Right lobe of liver (tissue), 6 donors: ENCODE results near the gene SH2D2A. TPM values are rescaled to one million over a fixed set of nuclear protein-coding genes. Genes with fewer than 3 reads are reported as not detected.

ENCODE experiments used
- ATAC-seq, 4 donors: fragments of 200-7000 bp; cut with Tn5 transposase; one replicate each; pipeline ENCODE4 v1.9.1; 2020; ENCODE audit warnings: mild to moderate bottlenecking in 4 of 4, moderate library complexity in 4 of 4
- DNase-seq, 3 donors: peaks; one replicate each; pipeline ENCODE4 v3.0.0-alpha.2; 2020
- H3K27ac ChIP-seq, 3 donors: fragments of 200-600 bp; one replicate each; pipeline ENCODE4 v1.8.0; 2022
- H3K27me3 ChIP-seq, 2 donors: fragments of 200-600 bp; one replicate each; pipeline ENCODE4 v1.8.0; 2022
- H3K36me3 ChIP-seq, 4 donors: fragments of 200-600 bp; sonication (generic) in 1 of 4; one replicate each; pipeline versions ENCODE4 v1.5.1 to v1.8.0; 2017 to 2022; ENCODE audit warnings: control low read depth in 1 of 4
- H3K4me1 ChIP-seq, 4 donors: fragments of 200-600 bp; sonication (generic) in 1 of 4; one replicate each; pipeline versions ENCODE4 v1.5.1 to v1.8.0; 2017 to 2022; ENCODE audit warnings: control low read depth in 1 of 4
- H3K4me3 ChIP-seq, 3 donors: fragments of 200-600 bp; one replicate each; pipeline ENCODE4 v1.8.0; 2022
- H3K9me3 ChIP-seq, 4 donors: fragments of 200-600 bp; sonication (generic) in 1 of 4; one replicate each; pipeline versions ENCODE4 v1.5.1 to v1.8.0; 2017 to 2022; ENCODE audit warnings: control low read depth in 1 of 4
- POLR2A ChIP-seq: fragments of 450-650 bp; IDR thresholded peaks from one replicate; pipeline ENCODE4 v1.6.1; 2017; ENCODE audit warnings: antibody characterized with exemption, mild to moderate bottlenecking
- WGBS: methylation state at CpG from one replicate; pipeline ENCODE4 v1.1.6; 2018; ENCODE audit warnings: low coverage, low lambda C conversion rate; ENCODE audit not compliant: insufficient coverage; ENCODE audit errors: missing lambda C conversion rate; 5-methylcytosine and 5-hydroxymethylcytosine counted together
- intact Hi-C, 2 donors: fragments of 100-400 bp; cut with DNase I; formaldehyde crosslinking; loops; one replicate each; pipeline versions ENCODE4 v1.11.2 to v1.14.1; 2022
- total RNA-seq, 6 experiments: library from RNA; depleted of rRNA in 2 of 6; stranded (reverse); fragments of >200 nt in 2 of 6; fragmentation: NEBNext Ultra II Directional in 3 of 6; extraction: Animal tissue kit (Norgen Biotek cat#: 25700) in 3 of 6; gene quantifications; one replicate each; pipeline versions ENCODE4 v1.1.0 to v1.2.4, GENCODE V29; 2016 to 2023
- TF ChIP-seq, protein P1 (sequence below), 4 donors: fragments of 200-600 bp in 3 of 4; fragments of 450-650 bp in 1 of 4; IDR thresholded peaks; one replicate each; pipeline versions ENCODE4 v1.5.1 to v1.8.0; 2016 to 2022; ENCODE audit warnings: antibody characterized with exemption in 4 of 4, mild to moderate bottlenecking in 2 of 4
- donor health status: DM: no; HTN: yes; CAD: no.
- donor health status: DM: no; HTN: no; CAD: no.
- donor health status: DM: no; HTN: no; CAD: no.
- donor health status: DM: no; HTN: yes; CAD: no.
- donor health status: DM: no; HTN: yes; CAD: no.

Gene SH2D2A
- total RNA-seq, 6 experiments from 2014 or later = 0.32 to 1.3 (median 0.67) TPM

GRCh38 chr1:156795787-156796186, 20.9 kb downstream of the SH2D2A start:
- H3K4me3 ChIP-seq = no peak overlapping the region
- ATAC-seq (peak in 3 of 4 donors; percentile 38 to 83 (median 70)), DNase-seq (no peak)
- intact Hi-C loops = no loop called here
- TF ChIP-seq, protein P1, sequence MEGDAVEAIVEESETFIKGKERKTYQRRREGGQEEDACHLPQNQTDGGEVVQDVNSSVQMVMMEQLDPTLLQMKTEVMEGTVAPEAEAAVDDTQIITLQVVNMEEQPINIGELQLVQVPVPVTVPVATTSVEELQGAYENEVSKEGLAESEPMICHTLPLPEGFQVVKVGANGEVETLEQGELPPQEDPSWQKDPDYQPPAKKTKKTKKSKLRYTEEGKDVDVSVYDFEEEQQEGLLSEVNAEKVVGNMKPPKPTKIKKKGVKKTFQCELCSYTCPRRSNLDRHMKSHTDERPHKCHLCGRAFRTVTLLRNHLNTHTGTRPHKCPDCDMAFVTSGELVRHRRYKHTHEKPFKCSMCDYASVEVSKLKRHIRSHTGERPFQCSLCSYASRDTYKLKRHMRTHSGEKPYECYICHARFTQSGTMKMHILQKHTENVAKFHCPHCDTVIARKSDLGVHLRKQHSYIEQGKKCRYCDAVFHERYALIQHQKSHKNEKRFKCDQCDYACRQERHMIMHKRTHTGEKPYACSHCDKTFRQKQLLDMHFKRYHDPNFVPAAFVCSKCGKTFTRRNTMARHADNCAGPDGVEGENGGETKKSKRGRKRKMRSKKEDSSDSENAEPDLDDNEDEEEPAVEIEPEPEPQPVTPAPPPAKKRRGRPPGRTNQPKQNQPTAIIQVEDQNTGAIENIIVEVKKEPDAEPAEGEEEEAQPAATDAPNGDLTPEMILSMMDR (IDR thresholded peaks at IDR 0.05) = no peak
- no peak for TF ChIP-seq POLR2A
- peak overlapping the region in 1 of 3 donors; percentile 64 for H3K27ac ChIP-seq
- H3K9me3 ChIP-seq = no peaks in the 10 kb centered on the region
- H3K36me3 ChIP-seq = peaks cover 8 to 65% (median 37%) of the 10 kb centered on the region in 4 donors
- 23% methylated on average over 7 of the region's 7 CpGs for WGBS
- peaks cover 0 to 35% (median 0%) of the 10 kb centered on the region in 4 donors for H3K4me1 ChIP-seq
- H3K27me3 ChIP-seq = no peaks in the 10 kb centered on the region

DNA sequence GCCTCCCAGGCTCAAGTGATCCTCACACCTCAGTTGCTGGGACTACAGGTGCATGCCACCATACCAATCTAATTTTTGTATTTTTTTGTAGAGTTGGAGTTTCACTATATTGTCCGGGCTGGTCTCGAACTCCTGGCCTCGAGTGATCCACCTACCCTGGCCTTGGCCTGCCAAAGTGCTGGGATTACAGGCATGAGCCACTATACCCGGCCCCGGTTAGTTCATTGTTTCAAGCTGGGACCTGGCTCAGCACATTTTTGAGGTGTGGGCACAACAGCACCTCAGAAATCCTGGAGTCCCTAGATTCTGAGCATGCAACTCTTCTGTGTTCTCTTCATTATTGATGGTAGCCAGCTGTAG, 21.3 kb downstream of the SH2D2A start:
- no peak overlapping the region for H3K4me3 ChIP-seq
- intact Hi-C loops = no loop called here
- TF ChIP-seq POLR2A = no peak
- TF ChIP-seq, protein P1 (IDR thresholded peaks at IDR 0.05) = no peak
- no peak for ATAC-seq
- H3K27ac ChIP-seq = peak overlapping the region in 1 of 3 donors; percentile 64
- WGBS = 71% methylated on average over 1 of the region's 5 CpGs
- no peaks in the 10 kb centered on the region for H3K9me3 ChIP-seq
- DNase-seq = no peak
- no peaks in the 10 kb centered on the region for H3K27me3 ChIP-seq
- peaks cover 0 to 31% (median 0%) of the 10 kb centered on the region in 4 donors for H3K4me1 ChIP-seq
- H3K36me3 ChIP-seq = peaks cover 8 to 64% (median 33%) of the 10 kb centered on the region in 4 donors

GRCh38 chr1:156794506-156795373, 21.9 kb downstream of the SH2D2A start:
- TF ChIP-seq, protein P1 (IDR thresholded peaks at IDR 0.05) = no peak
- no peak for TF ChIP-seq POLR2A
- DNase-seq = no peak

DNA sequence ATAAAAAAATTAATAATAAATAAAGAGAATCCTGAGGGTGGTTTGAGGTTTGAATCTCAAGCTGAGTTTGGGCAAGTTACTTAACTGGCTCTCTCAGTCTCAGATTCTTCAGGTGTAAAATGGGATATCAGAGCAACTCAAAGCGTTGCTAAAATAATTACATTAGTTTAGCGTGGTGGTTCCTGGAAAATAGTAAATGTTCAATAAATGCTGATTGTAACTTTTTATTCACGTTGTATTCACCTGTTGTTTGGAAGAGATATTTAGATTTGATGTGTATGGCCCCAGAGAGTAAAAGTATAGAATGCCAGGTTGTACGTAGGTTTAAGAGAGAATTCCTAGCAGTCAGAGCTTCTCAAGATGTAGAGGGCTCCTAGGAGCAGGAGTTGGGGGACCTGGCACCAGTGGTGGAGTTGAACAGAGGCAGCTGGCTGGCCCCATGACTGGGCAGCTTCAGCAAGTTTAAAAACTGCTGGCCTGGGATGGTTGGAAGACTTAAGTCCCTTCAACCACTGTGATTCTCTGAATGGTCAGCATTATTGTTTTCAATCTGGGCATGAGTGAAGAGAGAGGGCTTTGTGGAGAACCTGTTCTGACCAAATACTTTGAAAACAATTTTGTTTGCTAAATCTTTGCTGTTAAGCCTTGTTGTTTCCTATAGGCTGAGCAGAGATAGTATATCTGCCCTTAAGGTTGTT, 26.9 kb downstream of the SH2D2A start:
- peaks cover 4 to 65% (median 21%) of the 10 kb centered on the region in 4 donors for H3K36me3 ChIP-seq
- 69% methylated on average over 4 of the region's 4 CpGs for WGBS

More at GRCh38 chr1:156794506-156795373, 21.9 kb downstream of the SH2D2A start:
- Histone ChIP-seq H3K4me1 (peaks cover 0 to 29% (median 0%) of the 10 kb centered on the region in 4 donors), H3K9me3 (no peaks in the 10 kb centered on the region), H3K27me3 (no peaks in the 10 kb centered on the region), H3K27ac (peak overlapping the region in 1 of 3 donors; percentile 64), H3K4me3 (no peak overlapping the region), H3K36me3 (peaks cover 6 to 63% (median 29%) of the 10 kb centered on the region in 4 donors)
- WGBS = 72% methylated on average over 6 of the region's 7 CpGs
- intact Hi-C loops = no loop called here
- ATAC-seq = no peak

More for the DNA sequence above, 26.9 kb downstream of the SH2D2A start:
- Histone ChIP-seq H3K4me1 (peaks cover 0 to 2% (median 0%) of the 10 kb centered on the region in 4 donors), H3K27me3 (no peaks in the 10 kb centered on the region), H3K27ac (no peak overlapping the region), H3K4me3 (no peak overlapping the region), H3K9me3 (no peaks in the 10 kb centered on the region)
- intact Hi-C loops = no loop called here
- DNase-seq = no peak
- TF ChIP-seq, protein P1 (IDR thresholded peaks at IDR 0.05) = no peak
- TF ChIP-seq POLR2A = no peak
- no peak for ATAC-seq
